Measurements from ENCODE around the gene STXBP5. TPM values are rescaled to one million over a fixed set of nuclear protein-coding genes. Genes with fewer than 3 reads are reported as not detected.

The STXBP5 gene
- total RNA-seq, 1 donor from 2014 or later = 14.4 TPM

DNA sequence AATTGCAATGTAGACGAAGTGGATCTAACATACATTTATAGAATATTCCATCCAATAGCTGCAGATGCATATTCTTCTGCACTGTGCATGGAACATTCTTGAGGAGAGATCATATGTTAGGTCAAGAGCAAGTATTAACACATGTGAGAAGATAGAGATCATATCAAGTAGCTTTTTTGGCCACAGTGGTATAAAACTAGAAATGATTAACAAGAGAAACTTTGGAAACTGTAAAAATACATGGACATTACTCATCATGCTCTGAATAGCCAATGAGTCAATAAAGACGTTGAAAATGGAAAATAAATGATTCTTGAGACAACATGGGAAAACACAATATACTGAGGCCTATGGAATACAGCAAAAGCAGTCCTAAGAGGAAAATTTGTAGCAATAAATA, 94.2 kb downstream of the STXBP5 start:
- DNase-seq = no peak
- H3K27ac ChIP-seq (replicated peaks) = no peak overlapping the region
- TF ChIP-seq, protein P1, sequence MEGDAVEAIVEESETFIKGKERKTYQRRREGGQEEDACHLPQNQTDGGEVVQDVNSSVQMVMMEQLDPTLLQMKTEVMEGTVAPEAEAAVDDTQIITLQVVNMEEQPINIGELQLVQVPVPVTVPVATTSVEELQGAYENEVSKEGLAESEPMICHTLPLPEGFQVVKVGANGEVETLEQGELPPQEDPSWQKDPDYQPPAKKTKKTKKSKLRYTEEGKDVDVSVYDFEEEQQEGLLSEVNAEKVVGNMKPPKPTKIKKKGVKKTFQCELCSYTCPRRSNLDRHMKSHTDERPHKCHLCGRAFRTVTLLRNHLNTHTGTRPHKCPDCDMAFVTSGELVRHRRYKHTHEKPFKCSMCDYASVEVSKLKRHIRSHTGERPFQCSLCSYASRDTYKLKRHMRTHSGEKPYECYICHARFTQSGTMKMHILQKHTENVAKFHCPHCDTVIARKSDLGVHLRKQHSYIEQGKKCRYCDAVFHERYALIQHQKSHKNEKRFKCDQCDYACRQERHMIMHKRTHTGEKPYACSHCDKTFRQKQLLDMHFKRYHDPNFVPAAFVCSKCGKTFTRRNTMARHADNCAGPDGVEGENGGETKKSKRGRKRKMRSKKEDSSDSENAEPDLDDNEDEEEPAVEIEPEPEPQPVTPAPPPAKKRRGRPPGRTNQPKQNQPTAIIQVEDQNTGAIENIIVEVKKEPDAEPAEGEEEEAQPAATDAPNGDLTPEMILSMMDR (IDR thresholded peaks at IDR 0.05; ENCODE audit: borderline replicate concordance) = no peak
- no peaks in the 10 kb centered on the region for H3K4me1 ChIP-seq
- no peak overlapping the region for H3K4me3 ChIP-seq
- intact Hi-C loops (cut with micrococcal nuclease) = no loop called here
- H3K27me3 ChIP-seq (ENCODE audit: low read depth) = no peaks in the 10 kb centered on the region
- H3K36me3 ChIP-seq = peaks cover 48% of the 10 kb centered on the region
- peaks cover 29% of the 10 kb centered on the region for H3K9me3 ChIP-seq (replicated peaks)

- peaks cover 29% of the 10 kb centered on the region for H3K9me3 ChIP-seq (replicated peaks)
- H3K36me3 ChIP-seq = peaks cover 54% of the 10 kb centered on the region
- H3K27ac ChIP-seq (replicated peaks) = no peak overlapping the region
- TF ChIP-seq, protein P1 (IDR thresholded peaks at IDR 0.05; ENCODE audit: borderline replicate concordance) = no peak
- intact Hi-C loops (cut with micrococcal nuclease) = no loop called here
- H3K4me3 ChIP-seq = no peak overlapping the region
- no peak for DNase-seq
- H3K4me1 ChIP-seq = no peaks in the 10 kb centered on the region
- no peaks in the 10 kb centered on the region for H3K27me3 ChIP-seq (ENCODE audit: low read depth)
These were observed 94.8 kb downstream of the STXBP5 start for GRCh38 chr6:147299035-147299434.

GRCh38 chr6:147301070-147301469, 96.9 kb downstream of the STXBP5 start:
- Histone ChIP-seq H3K27me3 (ENCODE audit: low read depth) (no peaks in the 10 kb centered on the region), H3K4me3 (no peak overlapping the region), H3K27ac (replicated peaks) (no peak overlapping the region), H3K36me3 (peaks cover 49% of the 10 kb centered on the region), H3K9me3 (replicated peaks) (peaks cover 29% of the 10 kb centered on the region), H3K4me1 (no peaks in the 10 kb centered on the region)
- no peak for DNase-seq
- TF ChIP-seq, protein P1 (IDR thresholded peaks at IDR 0.05; ENCODE audit: borderline replicate concordance) = no peak
- intact Hi-C loops (cut with micrococcal nuclease) = no loop called here

DNA sequence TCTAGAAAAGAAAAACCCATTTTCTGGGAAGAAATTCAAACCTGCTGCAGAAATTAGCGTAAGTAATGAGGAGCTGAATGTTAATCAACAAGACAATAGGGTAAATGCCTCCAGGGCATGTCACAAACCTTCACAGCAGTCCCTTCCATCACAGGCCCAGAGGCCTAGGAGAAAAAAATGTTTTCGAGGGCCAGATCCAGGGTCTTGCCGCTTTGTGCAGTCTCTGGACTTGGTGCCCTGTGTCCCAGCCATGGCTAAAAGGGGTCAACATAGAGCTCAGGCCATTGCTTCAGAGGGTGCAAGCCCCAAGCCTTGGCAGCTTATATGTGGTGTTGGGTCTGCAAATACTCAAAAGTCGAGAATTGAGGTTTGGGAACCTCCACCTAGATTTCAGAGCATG, 99.8 kb downstream of the STXBP5 start:
- no peaks in the 10 kb centered on the region for H3K27me3 ChIP-seq (ENCODE audit: low read depth)
- H3K4me1 ChIP-seq = no peaks in the 10 kb centered on the region
- H3K9me3 ChIP-seq (replicated peaks) = peaks cover 11% of the 10 kb centered on the region
- no peak overlapping the region for H3K4me3 ChIP-seq
- peaks cover 23% of the 10 kb centered on the region for H3K36me3 ChIP-seq
- H3K27ac ChIP-seq (replicated peaks) = no peak overlapping the region
- DNase-seq = no peak
- intact Hi-C loops (cut with micrococcal nuclease) = no loop called here
- TF ChIP-seq, protein P1 (IDR thresholded peaks at IDR 0.05; ENCODE audit: borderline replicate concordance) = no peak

GRCh38 chr6:147310521-147310920, 106.3 kb downstream of the STXBP5 start:
- TF ChIP-seq, protein P1 (IDR thresholded peaks at IDR 0.05; ENCODE audit: borderline replicate concordance) = no peak
- H3K9me3 ChIP-seq (replicated peaks) = no peaks in the 10 kb centered on the region
- DNase-seq = no peak
- no peaks in the 10 kb centered on the region for H3K27me3 ChIP-seq (ENCODE audit: low read depth)
- intact Hi-C loops (cut with micrococcal nuclease) = no loop called here
- no peak overlapping the region for H3K4me3 ChIP-seq
- peaks cover 17% of the 10 kb centered on the region for H3K36me3 ChIP-seq
- H3K27ac ChIP-seq (replicated peaks) = no peak overlapping the region
- no peaks in the 10 kb centered on the region for H3K4me1 ChIP-seq

DNA sequence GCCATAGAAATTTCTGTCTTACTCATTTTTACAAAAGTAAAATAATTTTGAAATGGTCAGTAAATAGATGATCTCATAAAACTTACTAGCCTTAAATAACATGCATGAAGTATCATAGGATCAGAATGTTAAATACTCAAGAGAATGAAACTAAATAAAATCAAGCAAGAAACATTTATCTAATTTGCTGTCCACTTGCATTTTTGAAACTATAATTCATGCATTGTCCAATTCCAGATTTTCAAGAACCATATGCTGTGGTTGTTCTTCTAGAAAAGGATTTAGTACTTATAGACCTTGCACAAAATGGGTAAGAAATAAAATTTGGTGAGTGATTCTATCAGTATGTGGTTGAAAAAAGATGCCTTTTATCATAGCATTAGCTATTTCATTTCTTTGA, 107.0 kb downstream of the STXBP5 start:
- no peak overlapping the region for H3K4me3 ChIP-seq
- no peak overlapping the region for H3K27ac ChIP-seq (replicated peaks)
- TF ChIP-seq, protein P1 (IDR thresholded peaks at IDR 0.05; ENCODE audit: borderline replicate concordance) = no peak
- peaks cover 23% of the 10 kb centered on the region for H3K36me3 ChIP-seq
- H3K9me3 ChIP-seq (replicated peaks) = no peaks in the 10 kb centered on the region
- intact Hi-C loops (cut with micrococcal nuclease) = no loop called here
- no peak for DNase-seq
- no peaks in the 10 kb centered on the region for H3K27me3 ChIP-seq (ENCODE audit: low read depth)
- H3K4me1 ChIP-seq = no peaks in the 10 kb centered on the region

All from left ventricle myocardium inferior (tissue), 1 donor.